Panc1 (cell line): Measurements from ENCODE around the gene C9orf72. TPM values are rescaled to one million over a fixed set of nuclear protein-coding genes. Genes with fewer than 3 reads are reported as not detected.

Source experiments
- ATAC-seq: fragments of 200-7000 bp; cut with Tn5 transposase; 2 replicates; pipeline ENCODE4 v1.9.1; 2020; ENCODE audit warnings: mild to moderate bottlenecking, moderate library complexity
- BruUV-seq: library from RNA; stranded (reverse); fragments of 400-500 nt; replicated peaks from 2 replicates; lab custom pipeline; 2021; lab: Mats Ljungman, UMichigan
- CTCF ChIA-PET: fragments of 300-600 bp; sonication (Branson Sonifier 250); formaldehyde crosslinking; loops from one replicate; lab custom pipeline; 2022; ENCODE audit warnings: antibody characterized with exemption; lab: Charles Lee
- POLR2A ChIA-PET: fragments of 300-600 bp; sonication (Branson Sonifier 250); formaldehyde crosslinking; loops from one replicate; lab custom pipeline; 2022; ENCODE audit warnings: antibody characterized with exemption; lab: Charles Lee
- DNase-seq: peaks from one replicate; pipeline ENCODE4 v3.0.0-alpha.2; 2010; ENCODE audit warnings: low read depth, low spot score
- H3K27ac ChIP-seq: 2 replicates; pipeline ENCODE4 v1.5.1; 2011; ENCODE audit warnings: mild to moderate bottlenecking, low read length, inconsistent platforms
- H3K27me3 ChIP-seq: fragments of 200-500 bp; sonication (Bioruptor generic); 2 replicates; pipeline ENCODE4 v1.6.0; 2014; ENCODE audit warnings: low read length, inconsistent platforms; ENCODE audit not compliant: control insufficient read depth, insufficient read depth
- H3K36me3 ChIP-seq: fragments of 200-500 bp; sonication (Bioruptor generic); 2 replicates; pipeline ENCODE4 v1.5.1; 2014; ENCODE audit warnings: inconsistent platforms, mild to moderate bottlenecking, low read length, moderate library complexity; ENCODE audit not compliant: control insufficient read depth, insufficient read depth
- H3K4me1 ChIP-seq: 2 replicates; pipeline ENCODE4 v1.5.1; 2011; ENCODE audit warnings: inconsistent platforms, mild to moderate bottlenecking, low read length, moderate library complexity; ENCODE audit not compliant: control insufficient read depth, insufficient read depth
- H3K4me3 ChIP-seq, 2 experiments: 2 replicates each; pipeline ENCODE4 v1.5.1; 2011 to 2012; ENCODE audit warnings: low read depth in 2 of 2, low read length in 2 of 2, mild to moderate bottlenecking in 2 of 2, inconsistent platforms in 1 of 2, moderate library complexity in 1 of 2
- H3K9me3 ChIP-seq: fragments of 200-500 bp; sonication (Bioruptor generic); 2 replicates; pipeline ENCODE4 v1.5.1; 2014; ENCODE audit warnings: low read depth, mild to moderate bottlenecking, inconsistent platforms, low read length, moderate library complexity; ENCODE audit not compliant: control insufficient read depth, insufficient read depth
- POLR2AphosphoS5 ChIP-seq: IDR thresholded peaks from 2 replicates; pipeline ENCODE4 v1.6.1; 2012; ENCODE audit warnings: mild to moderate bottlenecking, low read depth, low read length, moderate library complexity
- SIN3A ChIP-seq: IDR thresholded peaks from 2 replicates; pipeline ENCODE4 v1.6.1; 2012; ENCODE audit warnings: low read depth, mild to moderate bottlenecking, low read length, moderate library complexity, borderline replicate concordance; ENCODE audit not compliant: insufficient read depth
- TCF7L2 ChIP-seq: IDR thresholded peaks from 2 replicates; pipeline ENCODE4 v1.6.1; 2011; ENCODE audit warnings: mild to moderate bottlenecking, low read depth, low read length, inconsistent platforms
- in situ Hi-C: cut with HindIII; loops from 2 replicates; pipeline ENCODE4 v1.10.0; 2016; ENCODE audit warnings: low sequenced_read_pairs, low pct_unique_long_range_greater_than_20kb
- intact Hi-C: fragments of 100-400 bp; cut with micrococcal nuclease; formaldehyde crosslinking; loops from one replicate; pipeline ENCODE4 v1.10.0; 2022; ENCODE audit not compliant: unreplicated experiment
- total RNA-seq: library from RNA; stranded (reverse); gene quantifications from one replicate; pipeline ENCODE4 v1.2.1, GENCODE V29; 2021; ENCODE audit not compliant: unreplicated experiment
- TF ChIP-seq, protein P1 (sequence below): fragments of 450-650 bp; IDR thresholded peaks from 2 replicates; pipeline ENCODE4 v1.5.1; 2017; ENCODE audit warnings: mild to moderate bottlenecking
- TF ChIP-seq, protein P2 (sequence below), 2 experiments: IDR thresholded peaks; 2 replicates each; pipeline ENCODE4 v1.6.1; 2011 to 2012; ENCODE audit warnings: low read depth in 2 of 2, control low read depth in 1 of 2, low read length in 1 of 2, mild to moderate bottlenecking in 1 of 2, moderate library complexity in 1 of 2; ENCODE audit not compliant: insufficient read depth in 1 of 2

The C9orf72 gene
- total RNA-seq, 1 experiment from 2014 or later, result 3.6 TPM

DNA sequence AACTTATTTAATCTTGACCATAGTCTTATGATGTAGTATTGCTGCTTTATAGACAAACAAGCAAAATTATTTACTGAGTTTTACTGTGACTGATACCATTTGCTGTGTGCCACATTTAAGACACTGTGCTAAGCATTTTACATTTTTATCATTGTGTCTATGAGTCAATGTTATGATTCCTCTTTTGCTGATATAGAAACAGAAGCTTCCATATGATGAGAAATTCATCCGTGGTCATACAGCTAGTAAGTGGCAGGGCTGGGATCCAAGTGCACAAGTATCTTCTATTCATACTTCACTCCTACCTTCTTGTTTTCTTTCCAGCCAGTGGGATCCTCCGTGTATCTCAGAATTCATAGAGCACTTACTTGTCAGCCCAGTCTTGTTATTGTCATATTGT, 66.3 kb downstream of the C9orf72 start:
- Histone ChIP-seq H3K4me3 (no peak overlapping the region), H3K9me3 (no peaks in the 10 kb centered on the region), H3K27ac (no peak overlapping the region), H3K27me3 (no peaks in the 10 kb centered on the region), H3K4me1 (no peaks in the 10 kb centered on the region), H3K36me3 (no peaks in the 10 kb centered on the region)
- CTCF ChIA-PET, result no interaction called here
- in situ Hi-C loops, result no loop called here
- no peak for ATAC-seq
- BruUV-seq, result no TSS peak
- POLR2A ChIA-PET, result no interaction called here
- no peak for TF ChIP-seq SIN3A
- TF ChIP-seq, protein P1, sequence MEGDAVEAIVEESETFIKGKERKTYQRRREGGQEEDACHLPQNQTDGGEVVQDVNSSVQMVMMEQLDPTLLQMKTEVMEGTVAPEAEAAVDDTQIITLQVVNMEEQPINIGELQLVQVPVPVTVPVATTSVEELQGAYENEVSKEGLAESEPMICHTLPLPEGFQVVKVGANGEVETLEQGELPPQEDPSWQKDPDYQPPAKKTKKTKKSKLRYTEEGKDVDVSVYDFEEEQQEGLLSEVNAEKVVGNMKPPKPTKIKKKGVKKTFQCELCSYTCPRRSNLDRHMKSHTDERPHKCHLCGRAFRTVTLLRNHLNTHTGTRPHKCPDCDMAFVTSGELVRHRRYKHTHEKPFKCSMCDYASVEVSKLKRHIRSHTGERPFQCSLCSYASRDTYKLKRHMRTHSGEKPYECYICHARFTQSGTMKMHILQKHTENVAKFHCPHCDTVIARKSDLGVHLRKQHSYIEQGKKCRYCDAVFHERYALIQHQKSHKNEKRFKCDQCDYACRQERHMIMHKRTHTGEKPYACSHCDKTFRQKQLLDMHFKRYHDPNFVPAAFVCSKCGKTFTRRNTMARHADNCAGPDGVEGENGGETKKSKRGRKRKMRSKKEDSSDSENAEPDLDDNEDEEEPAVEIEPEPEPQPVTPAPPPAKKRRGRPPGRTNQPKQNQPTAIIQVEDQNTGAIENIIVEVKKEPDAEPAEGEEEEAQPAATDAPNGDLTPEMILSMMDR, result no peak
- no peak for TF ChIP-seq TCF7L2
- no peak for TF ChIP-seq POLR2AphosphoS5
- TF ChIP-seq, protein P2, sequence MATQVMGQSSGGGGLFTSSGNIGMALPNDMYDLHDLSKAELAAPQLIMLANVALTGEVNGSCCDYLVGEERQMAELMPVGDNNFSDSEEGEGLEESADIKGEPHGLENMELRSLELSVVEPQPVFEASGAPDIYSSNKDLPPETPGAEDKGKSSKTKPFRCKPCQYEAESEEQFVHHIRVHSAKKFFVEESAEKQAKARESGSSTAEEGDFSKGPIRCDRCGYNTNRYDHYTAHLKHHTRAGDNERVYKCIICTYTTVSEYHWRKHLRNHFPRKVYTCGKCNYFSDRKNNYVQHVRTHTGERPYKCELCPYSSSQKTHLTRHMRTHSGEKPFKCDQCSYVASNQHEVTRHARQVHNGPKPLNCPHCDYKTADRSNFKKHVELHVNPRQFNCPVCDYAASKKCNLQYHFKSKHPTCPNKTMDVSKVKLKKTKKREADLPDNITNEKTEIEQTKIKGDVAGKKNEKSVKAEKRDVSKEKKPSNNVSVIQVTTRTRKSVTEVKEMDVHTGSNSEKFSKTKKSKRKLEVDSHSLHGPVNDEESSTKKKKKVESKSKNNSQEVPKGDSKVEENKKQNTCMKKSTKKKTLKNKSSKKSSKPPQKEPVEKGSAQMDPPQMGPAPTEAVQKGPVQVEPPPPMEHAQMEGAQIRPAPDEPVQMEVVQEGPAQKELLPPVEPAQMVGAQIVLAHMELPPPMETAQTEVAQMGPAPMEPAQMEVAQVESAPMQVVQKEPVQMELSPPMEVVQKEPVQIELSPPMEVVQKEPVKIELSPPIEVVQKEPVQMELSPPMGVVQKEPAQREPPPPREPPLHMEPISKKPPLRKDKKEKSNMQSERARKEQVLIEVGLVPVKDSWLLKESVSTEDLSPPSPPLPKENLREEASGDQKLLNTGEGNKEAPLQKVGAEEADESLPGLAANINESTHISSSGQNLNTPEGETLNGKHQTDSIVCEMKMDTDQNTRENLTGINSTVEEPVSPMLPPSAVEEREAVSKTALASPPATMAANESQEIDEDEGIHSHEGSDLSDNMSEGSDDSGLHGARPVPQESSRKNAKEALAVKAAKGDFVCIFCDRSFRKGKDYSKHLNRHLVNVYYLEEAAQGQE (IDR thresholded peaks at IDR 0.05; ENCODE audit: insufficient read depth in 1 of 2, low read depth in 2 of 2, low read length in 1 of 2), result no peak
- intact Hi-C loops, result loop anchor here (10.0 kb wide), 1 partner anchor 58 kb away; no protein-coding TSS in a partner anchor
- no peak for DNase-seq

DNA sequence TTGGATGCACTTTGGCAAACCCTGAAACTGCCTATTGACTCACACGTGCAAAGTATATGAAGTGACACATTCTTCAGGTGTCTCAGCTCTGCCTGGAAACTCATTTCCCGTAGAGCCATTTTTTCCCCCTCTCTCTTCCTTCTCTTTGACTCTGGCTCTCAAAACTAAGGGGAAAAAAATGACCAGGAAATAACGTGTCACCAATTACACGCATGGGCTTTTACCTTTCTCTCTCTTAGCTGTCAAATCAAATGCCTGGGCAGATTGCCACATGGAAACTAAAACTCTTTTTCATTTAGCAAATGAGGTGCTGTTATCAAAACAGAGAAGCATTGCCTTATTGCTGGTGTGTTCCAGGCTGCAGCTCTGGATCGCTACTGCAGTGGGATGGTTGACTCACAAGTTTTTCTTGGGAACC, 67.5 kb downstream of the C9orf72 start:
- BruUV-seq, result no TSS peak
- Histone ChIP-seq H3K4me3 (no peak overlapping the region), H3K27me3 (no peaks in the 10 kb centered on the region), H3K36me3 (no peaks in the 10 kb centered on the region), H3K9me3 (no peaks in the 10 kb centered on the region), H3K27ac (no peak overlapping the region), H3K4me1 (no peaks in the 10 kb centered on the region)
- ChIA-PET CTCF (no interaction called here), POLR2A (interaction anchor here (0.6 kb wide), 1 partner anchor 18 kb away, joined by 20 read pairs; the partner anchor contains the start of gene IFNK)
- DNase-seq (no peak), ATAC-seq (no peak)
- TF ChIP-seq, protein P1, result no peak
- TF ChIP-seq TCF7L2 (no peak), POLR2AphosphoS5 (no peak), SIN3A (no peak)
- TF ChIP-seq, protein P2 (IDR thresholded peaks at IDR 0.05; ENCODE audit: insufficient read depth in 1 of 2, low read depth in 2 of 2, low read length in 1 of 2), result no peak
- in situ Hi-C loops, result no loop called here
- intact Hi-C loops, result loop anchor here (10.0 kb wide), 1 partner anchor 59 kb away; no protein-coding TSS in a partner anchor
